Loucy (cell line): ENCODE measurements around the gene PANX2.
A peak's percentile ranks its signal among the peaks of the same experiment; 100 is the strongest.

Source experiments
- H2AFZ ChIP-seq: fragments of 200-600 bp; sonication (generic); 2 replicates; pipeline ENCODE4 v1.6.0; 2016; ENCODE audit warnings: antibody characterized with exemption, mild to moderate bottlenecking, low read length, moderate library complexity
- H3F3A ChIP-seq: fragments of 200-600 bp; 2 replicates; pipeline ENCODE4 v1.6.0; 2016; ENCODE audit warnings: antibody characterized with exemption, low read depth, mild to moderate bottlenecking
- H3K27me3 ChIP-seq: fragments of 200-600 bp; sonication (generic); 2 replicates; pipeline ENCODE4 v1.6.1; 2014; ENCODE audit warnings: low read length, mild to moderate bottlenecking; ENCODE audit not compliant: insufficient read depth, poor library complexity, severe bottlenecking
- H3K36me3 ChIP-seq: fragments of 200-600 bp; sonication (generic); 2 replicates; pipeline ENCODE4 v1.6.1; 2016; ENCODE audit warnings: low read length; ENCODE audit not compliant: insufficient read depth
- H3K4me1 ChIP-seq: fragments of 200-600 bp; sonication (generic); 2 replicates; pipeline ENCODE4 v1.5.1; 2014; ENCODE audit warnings: low read length, mild to moderate bottlenecking; ENCODE audit not compliant: insufficient read depth, poor library complexity, severe bottlenecking
- H3K4me2 ChIP-seq: fragments of 200-600 bp; sonication (generic); 2 replicates; pipeline ENCODE4 v1.6.0; 2014; ENCODE audit warnings: antibody characterized with exemption, low read length, low read depth, mild to moderate bottlenecking; ENCODE audit not compliant: poor library complexity, severe bottlenecking
- H3K4me3 ChIP-seq: fragments of 200-600 bp; sonication (generic); 2 replicates; pipeline ENCODE4 v1.5.1; 2014; ENCODE audit warnings: low read length, mild to moderate bottlenecking, mixed read lengths; ENCODE audit not compliant: poor library complexity, severe bottlenecking
- H3K79me2 ChIP-seq: fragments of 200-600 bp; sonication (generic); 2 replicates; pipeline ENCODE4 v1.6.1; 2014; ENCODE audit warnings: low read length; ENCODE audit not compliant: insufficient read depth
- H3K9ac ChIP-seq: fragments of 200-600 bp; sonication (generic); 2 replicates; pipeline ENCODE4 v1.6.0; 2014; ENCODE audit warnings: mild to moderate bottlenecking, low read depth, low read length, moderate library complexity; ENCODE audit not compliant: poor library complexity, severe bottlenecking
- H3K9me2 ChIP-seq: fragments of 200-600 bp; sonication (generic); replicated peaks from 2 replicates; pipeline ENCODE4 v1.6.1; 2016; ENCODE audit warnings: low read depth, low read length, mixed read lengths
- H3K9me3 ChIP-seq: fragments of 200-600 bp; sonication (generic); 2 replicates; pipeline ENCODE4 v1.6.1; 2014; ENCODE audit warnings: mild to moderate bottlenecking, antibody characterized with exemption, low read length, low read depth; ENCODE audit not compliant: insufficient read depth
- H4K20me1 ChIP-seq: fragments of 200-600 bp; sonication (generic); 2 replicates; pipeline ENCODE4 v1.6.0; 2014; ENCODE audit warnings: antibody characterized with exemption, low read length, mild to moderate bottlenecking; ENCODE audit not compliant: insufficient read depth, poor library complexity, severe bottlenecking
- CTCF ChIP-seq: fragments of 200-600 bp; sonication (generic); conservative IDR thresholded peaks from 2 replicates; pipeline ENCODE4 v1.5.1; 2014; ENCODE audit warnings: mild to moderate bottlenecking, antibody characterized with exemption, low read length
- EZH2phosphoT487 ChIP-seq: fragments of 200-600 bp; IDR thresholded peaks from 2 replicates; pipeline ENCODE4 v1.6.1; 2018; ENCODE audit warnings: antibody characterized with exemption, mild to moderate bottlenecking, moderate library complexity, borderline replicate concordance

PANX2 gene

GRCh38 chr22:50206599-50206998, 36.1 kb downstream of the PANX2 start:
- TF ChIP-seq EZH2phosphoT487 = no peak
- TF ChIP-seq CTCF = peak; percentile 70
- no peaks in the 10 kb centered on the region for H3K9me2 ChIP-seq
- peaks cover 16% of the 10 kb centered on the region for H4K20me1 ChIP-seq
- H3F3A ChIP-seq = no peaks in the 10 kb centered on the region
- peaks cover 9% of the 10 kb centered on the region; the same call in 1 of the 2 replicates for H3K36me3 ChIP-seq
- H3K4me1 ChIP-seq = peaks cover 27% of the 10 kb centered on the region
- H3K27me3 ChIP-seq = no peaks in the 10 kb centered on the region
- H3K4me3 ChIP-seq = no peak overlapping the region
- no peaks in the 10 kb centered on the region for H3K9me3 ChIP-seq
- H3K9ac ChIP-seq = no peak overlapping the region
- H3K4me2 ChIP-seq = peak overlapping the region; percentile 27
- peaks cover 18% of the 10 kb centered on the region for H3K79me2 ChIP-seq
- H2AFZ ChIP-seq = no peak overlapping the region

- TF ChIP-seq CTCF (no peak), EZH2phosphoT487 (no peak)
- no peaks in the 10 kb centered on the region for H3K9me2 ChIP-seq
- no peaks in the 10 kb centered on the region for H3K9me3 ChIP-seq
- peaks cover 6% of the 10 kb centered on the region for H4K20me1 ChIP-seq
- H3K4me2 ChIP-seq = peak overlapping the region; percentile 27
- no peaks in the 10 kb centered on the region for H3F3A ChIP-seq
- H3K9ac ChIP-seq = peak overlapping the region; percentile 6
- H3K36me3 ChIP-seq = peaks cover 10% of the 10 kb centered on the region; the same call in 1 of the 2 replicates
- no peak overlapping the region for H3K4me3 ChIP-seq
- peaks cover 18% of the 10 kb centered on the region for H3K4me1 ChIP-seq
- H2AFZ ChIP-seq = no peak overlapping the region
- H3K79me2 ChIP-seq = peaks cover 8% of the 10 kb centered on the region
- H3K27me3 ChIP-seq = no peaks in the 10 kb centered on the region
Measured at GRCh38 chr22:50207383-50208140, 37.0 kb downstream of the PANX2 start.

- H3K4me3 ChIP-seq = no peak overlapping the region
- H2AFZ ChIP-seq = no peak overlapping the region
- H3K4me2 ChIP-seq = no peak overlapping the region
- no peaks in the 10 kb centered on the region for H3K27me3 ChIP-seq
- no peaks in the 10 kb centered on the region for H3K9me2 ChIP-seq
- H3F3A ChIP-seq = no peaks in the 10 kb centered on the region
- no peaks in the 10 kb centered on the region for H3K9me3 ChIP-seq
- H3K36me3 ChIP-seq = peaks cover 14% of the 10 kb centered on the region; the same call in 1 of the 2 replicates
- no peaks in the 10 kb centered on the region for H3K79me2 ChIP-seq
- H4K20me1 ChIP-seq = peaks cover 3% of the 10 kb centered on the region
- TF ChIP-seq EZH2phosphoT487 (no peak), CTCF (no peak)
- peaks cover 18% of the 10 kb centered on the region for H3K4me1 ChIP-seq
- no peak overlapping the region for H3K9ac ChIP-seq
Measured at GRCh38 chr22:50208430-50208938, 38.0 kb downstream of the PANX2 start.
